H7 (cell line): ENCODE data around the gene TADA3. TPM values are rescaled to one million over a fixed set of nuclear protein-coding genes. Genes with fewer than 3 reads are reported as not detected.

ENCODE experiments used
- DNase-seq: peaks from one replicate; pipeline ENCODE4 v3.0.0; 2012
- H3K27me3 ChIP-seq: 2 replicates; pipeline ENCODE4 v1.6.0; 2011; ENCODE audit warnings: mild to moderate bottlenecking, low read length; ENCODE audit not compliant: control insufficient read depth, insufficient read depth
- H3K36me3 ChIP-seq: replicated peaks from 2 replicates; pipeline ENCODE4 v1.5.1; 2011; ENCODE audit warnings: low read length; ENCODE audit not compliant: control insufficient read depth, insufficient read depth
- H3K4me3 ChIP-seq: 2 replicates; pipeline ENCODE4 v1.5.1; 2011; ENCODE audit warnings: low read depth, mild to moderate bottlenecking, control low read depth, low read length, moderate library complexity; ENCODE audit not compliant: insufficient read depth
- total RNA-seq: library from RNA; depleted of rRNA; stranded (reverse); fragments of >200 nt; shearing (Covaris generic); gene quantifications from 2 replicates; pipeline ENCODE4 v1.2.3, GENCODE V29; 2014

Gene TADA3
- total RNA-seq, 1 experiment from 2014 or later = 79.6 TPM

DNA sequence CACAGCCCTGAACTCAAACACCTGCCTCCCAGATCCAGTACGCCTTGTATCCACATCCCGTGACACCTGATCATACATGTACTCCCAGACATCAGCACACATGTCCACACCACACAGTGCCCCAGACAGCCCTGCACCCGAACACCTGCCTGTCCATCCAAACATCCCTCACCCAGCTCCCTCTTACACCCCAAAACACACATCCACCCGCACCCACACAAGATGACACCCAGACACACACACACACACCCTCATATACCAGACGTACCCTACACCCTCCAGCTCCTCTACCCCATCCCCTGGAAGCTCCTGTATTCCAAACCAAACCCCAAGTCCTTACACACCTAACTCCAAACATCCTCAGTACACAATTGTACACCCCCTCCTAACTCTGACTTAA lies 23.3 kb downstream of the TADA3 start:
- Histone ChIP-seq H3K36me3 (no peaks in the 10 kb centered on the region), H3K4me3 (no peak overlapping the region), H3K27me3 (peaks cover 15% of the 10 kb centered on the region)
- no peak for DNase-seq

DNA sequence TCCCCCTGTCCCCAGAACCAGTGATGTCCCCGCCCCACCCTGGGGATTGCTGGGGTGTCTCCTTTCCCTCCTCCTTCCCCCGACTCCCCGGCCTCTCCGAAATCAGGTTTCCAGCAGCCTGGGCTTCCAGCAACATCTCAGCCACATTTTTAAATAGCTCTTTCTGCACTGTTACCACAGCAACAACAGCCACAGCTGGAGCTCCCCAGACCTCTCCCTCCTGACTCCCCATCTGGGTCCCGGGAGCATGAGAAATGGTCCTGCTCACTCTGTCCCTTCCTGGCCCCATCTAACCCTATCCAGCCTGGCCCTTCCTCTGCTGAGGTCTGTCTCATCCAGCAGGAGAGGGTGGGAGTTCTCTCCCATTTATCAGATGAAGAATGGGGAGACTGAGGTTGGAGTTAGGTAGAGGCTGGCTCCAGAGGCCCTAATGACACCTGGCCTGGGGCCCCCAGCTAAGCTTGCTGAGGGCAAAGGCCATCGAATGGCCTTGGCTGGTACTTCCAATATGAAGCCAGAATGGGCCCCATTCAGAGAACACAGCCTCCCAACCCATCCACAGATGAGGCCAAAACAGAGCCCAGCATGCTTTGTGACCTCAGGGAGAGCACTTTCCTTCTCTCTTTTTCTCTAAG lies 24.0 kb downstream of the TADA3 start:
- DNase-seq = no peak
- H3K4me3 ChIP-seq = no peak overlapping the region
- H3K27me3 ChIP-seq = peaks cover 15% of the 10 kb centered on the region
- no peaks in the 10 kb centered on the region for H3K36me3 ChIP-seq

DNA sequence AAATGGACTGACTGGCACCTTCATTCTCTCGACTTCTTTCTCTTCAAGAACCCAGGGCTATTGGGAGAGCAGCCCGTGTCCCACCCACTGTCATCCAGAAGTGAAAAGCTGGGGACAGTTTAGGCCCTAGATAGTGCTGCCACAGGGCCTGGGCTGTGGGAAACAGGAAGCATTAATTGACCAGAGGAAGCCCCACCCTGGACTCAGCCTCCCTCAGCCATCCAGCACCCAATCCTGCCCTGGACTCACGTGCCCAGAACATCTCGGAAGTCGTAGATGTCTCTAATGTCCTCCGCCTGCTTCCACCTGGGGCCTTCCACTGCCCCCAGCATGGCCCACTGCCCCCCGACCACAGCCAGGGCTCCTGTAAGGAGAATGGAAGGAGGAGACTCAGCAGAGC lies 24.9 kb downstream of the TADA3 start:
- no peaks in the 10 kb centered on the region for H3K36me3 ChIP-seq
- no peak for DNase-seq
- H3K4me3 ChIP-seq = no peak overlapping the region
- peaks cover 13% of the 10 kb centered on the region for H3K27me3 ChIP-seq

DNA sequence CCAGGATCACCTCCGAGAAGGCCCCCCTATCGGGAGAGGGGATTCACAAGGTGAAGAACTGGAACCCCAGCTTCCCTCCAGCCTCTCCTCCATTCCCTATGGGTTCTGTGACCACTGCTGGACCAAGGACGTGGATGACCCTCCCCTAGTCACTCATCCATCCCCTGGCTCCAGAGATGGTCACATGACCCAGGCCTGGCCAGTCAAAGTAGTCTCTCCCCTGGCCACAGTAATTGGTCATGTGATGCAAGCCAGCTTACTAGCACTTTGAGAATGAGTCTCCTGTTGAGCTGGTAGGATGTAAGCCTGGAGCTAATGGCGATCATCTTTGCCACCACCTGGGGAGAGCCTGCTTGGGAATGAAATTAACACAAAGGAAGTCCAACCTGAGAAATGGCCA lies 26.4 kb downstream of the TADA3 start:
- DNase-seq = peak; percentile 77
- Histone ChIP-seq H3K4me3 (no peak overlapping the region), H3K36me3 (no peaks in the 10 kb centered on the region; the same call in 1 of the 2 replicates), H3K27me3 (peaks cover 7% of the 10 kb centered on the region)

DNA sequence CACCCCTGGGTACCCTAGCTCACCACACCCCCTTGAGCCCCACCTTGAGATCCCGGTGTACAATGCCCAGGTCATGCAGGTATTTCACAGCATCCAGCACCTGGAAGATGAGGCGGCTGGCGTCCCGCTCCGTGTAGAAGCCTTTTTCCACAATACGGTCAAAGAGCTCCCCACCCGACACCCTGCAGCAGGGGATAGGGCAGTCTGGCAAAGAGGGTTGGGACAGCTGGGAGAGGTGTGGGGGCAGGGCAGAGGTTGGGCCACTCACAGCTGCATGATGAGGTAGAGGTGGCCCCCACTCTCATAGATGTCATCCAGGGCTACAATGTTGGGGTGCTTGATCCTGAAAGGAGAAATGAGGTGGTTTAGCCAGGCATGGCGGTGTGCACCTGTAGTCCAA lies 29.4 kb downstream of the TADA3 start:
- H3K36me3 ChIP-seq = peaks cover 2% of the 10 kb centered on the region
- H3K4me3 ChIP-seq = no peak overlapping the region
- no peak for DNase-seq
- H3K27me3 ChIP-seq = no peaks in the 10 kb centered on the region; the same call in 1 of the 2 replicates

DNA sequence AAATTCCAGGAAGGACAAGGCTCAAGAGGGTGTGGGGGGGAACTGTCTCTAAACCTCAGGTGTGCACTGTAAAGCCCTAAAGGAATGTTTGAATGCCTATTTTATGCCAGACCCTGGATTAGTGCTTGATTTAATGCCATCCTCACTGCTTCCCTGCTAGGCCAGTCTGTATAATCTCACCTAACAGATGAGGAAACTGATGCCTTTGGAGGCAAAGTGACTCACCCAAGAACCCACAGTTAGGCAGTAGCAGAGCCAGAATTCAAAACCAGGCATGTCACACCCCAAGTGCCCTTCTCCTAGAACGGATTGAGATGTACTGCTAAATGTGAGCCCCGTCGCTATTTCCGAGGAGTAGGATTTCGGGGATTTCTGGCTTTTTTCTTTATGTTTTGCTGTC lies 30.4 kb downstream of the TADA3 start:
- DNase-seq = no peak
- H3K4me3 ChIP-seq = no peak overlapping the region
- peaks cover 2% of the 10 kb centered on the region for H3K36me3 ChIP-seq
- H3K27me3 ChIP-seq = no peaks in the 10 kb centered on the region; the same call in 1 of the 2 replicates

DNA sequence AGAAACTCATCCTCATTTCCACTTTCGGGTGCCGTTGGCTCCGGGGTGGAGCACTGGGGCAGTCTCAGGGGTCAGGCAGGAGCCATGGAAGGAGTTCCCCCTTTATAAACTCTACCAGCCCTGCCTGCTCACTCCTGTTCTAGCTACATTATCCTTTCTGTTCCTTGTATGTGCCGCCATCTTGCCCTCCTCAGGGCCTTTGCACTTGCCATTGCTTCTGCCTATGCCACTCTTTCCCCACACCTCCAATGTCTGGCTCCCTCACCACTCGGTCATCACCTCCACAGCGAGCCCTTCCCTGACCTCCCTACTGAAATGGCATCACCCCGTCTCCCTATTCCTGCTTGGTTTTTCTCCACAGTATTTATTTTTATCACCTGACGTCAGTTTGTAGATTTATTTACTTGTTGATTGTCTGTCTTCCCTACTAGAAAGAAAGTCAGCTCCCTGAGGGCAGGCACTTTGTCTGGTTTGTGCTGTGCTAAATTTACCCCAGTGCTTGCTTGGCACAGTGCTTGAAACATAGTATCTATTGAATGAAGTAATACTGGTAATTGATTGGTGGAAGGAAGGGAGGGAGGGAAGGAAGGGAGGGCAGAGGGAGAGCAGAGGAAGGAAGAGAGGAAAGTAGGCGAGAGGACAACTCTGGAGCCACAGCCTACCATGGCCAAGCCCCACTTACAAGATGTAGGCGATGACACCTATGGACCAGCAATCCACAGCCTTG lies 31.3 kb downstream of the TADA3 start:
- Histone ChIP-seq H3K4me3 (no peak overlapping the region), H3K27me3 (no peaks in the 10 kb centered on the region; the same call in 1 of the 2 replicates), H3K36me3 (peaks cover 3% of the 10 kb centered on the region)
- no peak for DNase-seq

DNA sequence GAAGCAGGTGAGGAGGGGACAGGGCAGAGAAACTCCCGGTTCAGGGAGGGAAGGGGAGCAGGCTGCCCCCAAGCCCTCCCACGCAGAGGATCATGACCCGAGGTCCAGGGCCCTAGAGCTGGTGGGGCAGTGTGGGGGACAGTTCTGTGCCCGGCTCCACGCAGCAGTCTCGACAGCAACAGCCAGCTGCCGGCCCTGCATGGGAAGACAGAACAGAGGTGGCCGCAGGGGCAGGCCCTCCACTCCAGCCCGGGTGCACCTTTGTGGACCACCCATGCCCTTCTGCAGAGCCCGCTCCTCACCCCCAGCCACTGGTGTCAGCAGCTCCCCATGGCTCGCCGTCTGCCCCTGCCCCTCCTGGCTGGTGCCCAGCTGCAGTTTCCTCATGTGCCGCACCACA lies 34.8 kb downstream of the TADA3 start:
- H3K27me3 ChIP-seq = no peaks in the 10 kb centered on the region
- no peak for DNase-seq

DNA sequence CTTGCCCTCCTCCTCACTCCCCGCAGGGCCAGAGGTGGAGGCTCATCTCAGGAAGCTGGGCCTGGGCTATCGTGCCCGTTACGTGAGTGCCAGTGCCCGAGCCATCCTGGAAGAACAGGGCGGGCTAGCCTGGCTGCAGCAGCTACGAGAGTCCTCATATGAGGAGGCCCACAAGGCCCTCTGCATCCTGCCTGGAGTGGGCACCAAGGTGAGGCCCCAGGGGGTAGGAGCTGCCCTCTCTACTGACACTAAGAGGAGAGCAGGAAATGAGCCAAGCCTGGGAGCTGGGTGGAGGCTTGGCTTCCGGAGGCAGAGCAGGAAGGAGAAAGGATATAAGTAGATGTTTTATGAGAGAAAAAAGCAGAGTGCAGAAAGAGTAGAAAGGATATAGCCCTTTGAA lies 37.6 kb downstream of the TADA3 start:
- Histone ChIP-seq H3K27me3 (no peaks in the 10 kb centered on the region), H3K36me3 (peaks cover 15% of the 10 kb centered on the region), H3K4me3 (no peak overlapping the region)
- no peak for DNase-seq

More for the DNA sequence above, 34.8 kb downstream of the TADA3 start:
- Histone ChIP-seq H3K4me3 (no peak overlapping the region), H3K36me3 (peaks cover 7% of the 10 kb centered on the region)

DNA sequence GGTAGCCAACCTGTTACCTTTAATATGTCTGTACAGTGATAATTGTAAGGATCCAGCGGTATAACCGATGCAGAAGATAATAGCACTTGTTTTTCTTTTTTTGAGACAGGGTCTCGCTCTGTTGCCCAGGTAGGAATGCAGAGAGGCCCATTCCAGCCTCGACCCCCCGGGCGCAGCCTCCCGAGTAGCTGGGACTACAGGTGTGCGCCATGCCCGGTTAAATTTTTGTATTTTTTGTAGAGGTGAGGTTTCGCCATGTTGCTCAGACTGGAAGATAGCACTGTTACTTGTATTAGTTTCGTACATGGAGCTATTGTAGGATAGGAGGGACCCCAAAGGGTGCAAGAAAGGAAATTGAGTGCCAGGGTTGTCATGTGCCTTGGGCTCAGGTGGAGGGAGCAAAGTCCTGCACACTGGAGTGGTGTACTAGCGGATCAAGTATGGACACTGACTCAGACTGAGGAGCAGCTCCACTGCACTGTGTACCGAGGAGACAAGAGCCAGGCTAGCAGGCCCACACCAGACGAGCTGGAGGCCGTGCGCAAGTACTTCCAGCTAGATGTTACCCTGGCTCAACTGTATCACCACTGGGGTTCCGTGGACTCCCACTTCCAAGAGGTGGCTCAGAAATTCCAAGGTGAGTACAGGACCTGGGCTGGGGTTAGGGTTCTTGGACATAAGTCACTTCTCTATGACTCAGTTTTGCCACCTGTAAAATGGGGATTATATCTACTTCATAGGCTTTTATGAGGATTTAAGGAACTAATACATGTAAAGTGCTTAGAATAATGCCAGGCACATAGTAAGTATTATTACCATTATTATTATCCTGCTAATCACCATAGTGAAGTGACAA lies 41.5 kb downstream of the TADA3 start:
- Histone ChIP-seq H3K27me3 (no peaks in the 10 kb centered on the region), H3K36me3 (peaks cover 29% of the 10 kb centered on the region), H3K4me3 (peak overlapping the region; percentile 65)
- no peak for DNase-seq

DNA sequence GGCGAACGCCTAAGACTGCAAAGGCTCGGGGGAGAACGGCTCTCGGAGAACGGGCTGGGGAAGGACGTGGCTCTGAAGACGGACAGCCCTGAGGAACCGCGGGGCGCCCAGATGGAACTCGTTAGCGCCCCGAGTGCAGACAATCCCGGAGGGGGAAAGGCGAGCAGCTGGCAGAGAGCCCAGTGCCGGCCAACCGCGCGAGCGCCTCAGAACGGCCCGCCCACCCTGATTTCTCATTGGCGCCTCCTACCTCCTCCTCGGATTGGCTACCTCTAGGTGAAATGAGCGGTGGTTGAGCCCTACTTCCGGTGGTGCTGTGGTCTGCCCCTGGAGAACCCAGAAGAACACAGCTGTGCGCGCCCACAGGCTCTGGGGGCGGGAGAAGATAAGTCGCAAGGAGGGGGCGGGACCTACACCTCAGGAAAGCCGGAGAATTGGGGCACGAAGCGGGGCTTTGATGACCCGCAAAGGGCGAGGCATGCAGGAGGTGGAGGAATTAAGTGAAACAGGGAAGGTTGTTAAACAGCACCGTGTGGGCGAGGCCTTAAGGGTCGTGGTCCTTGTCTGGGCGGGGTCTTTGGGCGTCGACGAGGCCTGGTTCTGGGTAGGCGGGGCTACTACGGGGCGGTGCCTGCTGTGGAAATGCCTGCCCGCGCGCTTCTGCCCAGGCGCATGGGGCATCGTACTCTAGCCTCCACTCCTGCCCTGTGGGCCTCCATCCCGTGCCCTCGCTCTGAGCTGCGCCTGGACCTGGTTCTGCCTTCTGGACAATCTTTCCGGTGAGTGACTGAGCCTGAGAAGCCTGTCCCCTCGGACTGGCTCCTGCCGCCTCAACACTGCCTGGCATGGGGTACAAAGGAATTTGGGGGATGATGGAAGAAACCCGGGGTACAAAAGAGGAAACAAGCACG lies 42.4 kb downstream of the TADA3 start, which contains the start of gene OGG1:
Gene OGG1, plus strand, starts transcription at position 308 of the 911 bp plus-strand sequence. Its CDS starts 335 bp downstream, at position 643.
- H3K4me3 ChIP-seq = peak within 1 kb of the TSS; percentile 65
- H3K27me3 ChIP-seq = no peaks in the 10 kb centered on the region
- DNase-seq = peak; percentile 99
- H3K36me3 ChIP-seq = peaks cover 36% of the 10 kb centered on the region

DNA sequence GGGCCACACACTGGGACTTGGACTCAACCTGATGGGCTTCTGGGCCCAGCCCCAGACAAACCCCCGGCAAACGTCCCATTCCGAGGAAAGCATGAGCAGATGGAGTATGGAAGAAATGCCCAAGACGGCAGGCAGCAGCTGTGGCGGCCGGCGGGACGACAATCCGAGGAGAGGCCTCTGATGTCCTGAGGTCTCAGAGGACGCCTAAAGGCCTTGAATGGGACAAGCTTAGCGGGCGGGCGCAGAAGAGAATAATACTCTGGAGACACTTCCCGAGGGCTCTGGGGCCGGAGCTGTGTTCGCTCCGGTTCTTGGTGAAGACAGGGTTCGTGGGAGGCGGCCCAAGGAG lies 43.0 kb downstream of the TADA3 start:
- DNase-seq = no peak
- Histone ChIP-seq H3K27me3 (no peaks in the 10 kb centered on the region), H3K36me3 (peaks cover 40% of the 10 kb centered on the region)

DNA sequence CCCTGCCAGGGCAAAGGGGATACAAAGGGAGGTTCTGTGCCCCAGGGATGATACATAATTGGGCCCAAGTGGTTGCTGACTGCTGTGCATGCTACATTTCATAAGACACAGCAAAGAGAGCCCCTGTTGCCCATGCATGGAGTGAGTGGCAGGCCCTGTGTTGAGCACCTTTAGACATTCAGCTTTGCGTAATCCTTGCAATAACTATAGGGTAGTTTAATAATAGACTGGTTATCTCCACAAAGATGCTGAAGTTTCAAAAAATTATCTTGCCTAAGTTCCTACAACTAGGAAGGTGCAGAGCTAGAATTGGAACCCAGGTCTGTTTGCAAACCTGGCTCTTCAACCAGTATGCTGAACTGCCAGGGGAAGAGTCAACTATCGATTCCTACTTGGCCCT lies 44.2 kb downstream of the TADA3 start:
- DNase-seq = no peak
- no peaks in the 10 kb centered on the region for H3K27me3 ChIP-seq
- H3K4me3 ChIP-seq = no peak overlapping the region
- H3K36me3 ChIP-seq = peaks cover 46% of the 10 kb centered on the region

More for the DNA sequence above, 43.0 kb downstream of the TADA3 start:
- peak overlapping the region; percentile 61 for H3K4me3 ChIP-seq

DNA sequence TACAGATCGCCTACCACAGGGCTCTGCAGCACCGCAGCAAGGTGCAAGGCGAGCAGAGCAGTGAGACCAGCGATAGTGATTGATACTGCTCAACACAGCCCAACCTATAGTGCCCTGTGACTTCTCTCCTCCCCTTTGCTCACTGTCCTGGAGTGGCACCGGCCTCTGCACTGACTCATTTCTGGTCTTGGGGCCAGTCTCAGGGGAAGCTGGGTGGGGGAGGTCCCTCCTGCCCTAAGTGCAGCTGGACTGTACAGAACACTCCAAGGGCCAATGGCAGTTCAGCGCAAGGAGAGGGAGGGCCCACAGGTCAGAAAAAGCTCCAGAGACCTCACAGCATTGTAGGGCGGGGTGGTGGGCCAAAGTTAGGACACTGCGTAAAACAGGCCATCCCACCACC lies 45.0 kb downstream of the TADA3 start:
- Histone ChIP-seq H3K27me3 (no peaks in the 10 kb centered on the region), H3K4me3 (no peak overlapping the region), H3K36me3 (peaks cover 50% of the 10 kb centered on the region)
- no peak for DNase-seq
